ENCODE results near the gene MEGF11.

The MEGF11 gene

DNA sequence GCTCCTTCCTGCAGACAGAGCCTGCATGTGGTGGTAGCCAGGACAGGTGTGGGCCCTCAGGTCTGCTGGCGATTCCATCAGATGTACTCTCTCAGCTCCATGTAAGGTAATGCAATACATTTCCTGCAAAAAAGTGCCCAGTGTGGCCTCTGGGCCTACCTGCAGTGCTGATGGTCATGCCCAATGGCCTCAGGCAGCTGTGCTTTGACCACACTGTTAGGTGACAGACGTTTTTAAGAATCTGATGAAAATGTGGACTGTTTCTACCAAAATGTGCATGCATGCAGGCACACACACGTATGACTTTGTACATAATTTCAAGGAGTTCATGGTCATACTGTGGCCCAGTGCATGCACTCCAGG lies 231.4 kb downstream of the MEGF11 start:
- no peak overlapping the region for H3K4me3 ChIP-seq (ENCODE audit: low read depth, low read length)
- TF ChIP-seq, protein P1, sequence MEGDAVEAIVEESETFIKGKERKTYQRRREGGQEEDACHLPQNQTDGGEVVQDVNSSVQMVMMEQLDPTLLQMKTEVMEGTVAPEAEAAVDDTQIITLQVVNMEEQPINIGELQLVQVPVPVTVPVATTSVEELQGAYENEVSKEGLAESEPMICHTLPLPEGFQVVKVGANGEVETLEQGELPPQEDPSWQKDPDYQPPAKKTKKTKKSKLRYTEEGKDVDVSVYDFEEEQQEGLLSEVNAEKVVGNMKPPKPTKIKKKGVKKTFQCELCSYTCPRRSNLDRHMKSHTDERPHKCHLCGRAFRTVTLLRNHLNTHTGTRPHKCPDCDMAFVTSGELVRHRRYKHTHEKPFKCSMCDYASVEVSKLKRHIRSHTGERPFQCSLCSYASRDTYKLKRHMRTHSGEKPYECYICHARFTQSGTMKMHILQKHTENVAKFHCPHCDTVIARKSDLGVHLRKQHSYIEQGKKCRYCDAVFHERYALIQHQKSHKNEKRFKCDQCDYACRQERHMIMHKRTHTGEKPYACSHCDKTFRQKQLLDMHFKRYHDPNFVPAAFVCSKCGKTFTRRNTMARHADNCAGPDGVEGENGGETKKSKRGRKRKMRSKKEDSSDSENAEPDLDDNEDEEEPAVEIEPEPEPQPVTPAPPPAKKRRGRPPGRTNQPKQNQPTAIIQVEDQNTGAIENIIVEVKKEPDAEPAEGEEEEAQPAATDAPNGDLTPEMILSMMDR (IDR thresholded peaks at IDR 0.05; ENCODE audit: low read depth, low read length, missing control alignments) = no peak
- no peak for DNase-seq (ENCODE audit: low read depth)

DNA sequence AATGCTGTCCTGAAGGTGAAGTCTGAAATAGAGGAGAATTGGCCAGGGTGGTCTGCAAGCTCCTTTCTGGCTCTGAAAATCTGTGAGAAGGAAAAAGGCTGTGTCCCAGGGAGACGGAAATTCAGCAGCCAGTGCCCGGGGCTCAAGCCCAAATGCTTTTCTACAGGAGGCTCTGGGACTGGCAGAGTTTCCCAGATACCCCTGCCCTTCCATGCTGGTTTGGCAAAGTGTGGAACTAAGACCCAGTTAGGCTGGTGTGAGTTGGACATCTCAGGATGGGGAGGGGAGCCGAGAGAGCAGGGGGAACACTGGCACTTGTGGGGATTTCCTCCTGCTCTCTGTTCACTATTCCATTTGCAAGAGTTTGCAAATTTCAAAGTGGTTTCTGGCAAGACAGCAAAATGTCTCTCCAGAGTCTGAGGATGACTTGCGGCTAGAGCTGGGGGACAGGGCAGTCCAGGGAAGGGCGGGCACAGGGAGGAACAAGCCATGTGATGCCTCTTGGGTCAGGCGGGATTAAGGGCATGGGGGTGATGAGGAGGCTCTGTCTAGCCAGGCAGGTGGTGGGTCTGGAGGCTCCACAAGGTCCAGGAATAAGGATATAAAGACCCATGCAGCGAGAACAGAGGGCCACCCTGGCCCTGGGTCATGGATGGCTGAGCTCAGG lies 231.9 kb downstream of the MEGF11 start:
- no peak overlapping the region for H3K4me3 ChIP-seq (ENCODE audit: low read depth, low read length)
- TF ChIP-seq, protein P1 (IDR thresholded peaks at IDR 0.05; ENCODE audit: low read depth, low read length, missing control alignments) = no peak
- no peak for DNase-seq (ENCODE audit: low read depth)

GRCh38 chr15:66019826-66020398 lies 233.6 kb downstream of the MEGF11 start:
- DNase-seq (ENCODE audit: low read depth) = no peak
- H3K4me3 ChIP-seq (ENCODE audit: low read depth, low read length) = no peak overlapping the region
- TF ChIP-seq, protein P1 (IDR thresholded peaks at IDR 0.05; ENCODE audit: low read depth, low read length, missing control alignments) = no peak

DNA sequence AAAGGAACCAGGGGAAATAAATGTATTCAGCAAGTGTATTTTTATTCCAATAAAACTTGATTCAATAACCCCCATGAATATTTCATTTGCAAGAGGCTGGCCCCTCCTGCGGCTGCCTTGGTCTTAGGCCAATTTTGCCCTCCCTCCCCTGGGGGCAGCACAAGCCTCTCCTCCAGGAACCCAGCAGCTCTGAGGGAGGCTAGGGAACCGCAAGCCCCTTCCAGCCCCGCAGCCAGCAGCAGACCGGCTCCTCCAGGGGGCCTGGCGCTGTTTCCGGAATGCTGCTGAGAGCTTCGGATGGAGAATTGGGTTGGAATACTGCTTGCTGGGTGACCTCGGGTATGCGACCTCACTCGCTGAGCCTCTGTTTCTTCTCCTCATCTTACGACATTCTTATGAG lies 234.2 kb downstream of the MEGF11 start:
- DNase-seq (ENCODE audit: low read depth) = no peak
- TF ChIP-seq, protein P1 (IDR thresholded peaks at IDR 0.05; ENCODE audit: low read depth, low read length, missing control alignments) = no peak
- H3K4me3 ChIP-seq (ENCODE audit: low read depth, low read length) = no peak overlapping the region

- peak; percentile 3 for DNase-seq (ENCODE audit: low read depth)
- H3K4me3 ChIP-seq (ENCODE audit: low read depth, low read length) = no peak overlapping the region
- TF ChIP-seq, protein P1 (IDR thresholded peaks at IDR 0.05; ENCODE audit: low read depth, low read length, missing control alignments) = no peak
Measured at GRCh38 chr15:66018488-66018797, 235.1 kb downstream of the MEGF11 start.

GRCh38 chr15:66017792-66018487 lies 235.6 kb downstream of the MEGF11 start:
- TF ChIP-seq, protein P1 (IDR thresholded peaks at IDR 0.05; ENCODE audit: low read depth, low read length, missing control alignments) = no peak
- DNase-seq (ENCODE audit: low read depth) = no peak
- H3K4me3 ChIP-seq (ENCODE audit: low read depth, low read length) = no peak overlapping the region
